HG03097 (cell line): Measurements from ENCODE around the gene PGAM2.

ENCODE experiments used
- ATAC-seq: cut with Tn5 transposase; IDR thresholded peaks from one replicate; pipeline ENCODE4 v1.9.1; 2021; ENCODE audit not compliant: unreplicated experiment, low FRiP score

PGAM2 gene

GRCh38 chr7:44086627-44087026 is 21.3 kb upstream of the PGAM2 start:
- ATAC-seq = no peak

GRCh38 chr7:44085546-44085945 is 20.2 kb upstream of the PGAM2 start:
- no peak for ATAC-seq

- no peak for ATAC-seq
Observed at GRCh38 chr7:44084701-44085100, 19.3 kb upstream of the PGAM2 start.

- no peak for ATAC-seq
Observed at GRCh38 chr7:44083796-44084195, 18.4 kb upstream of the PGAM2 start.

- peak; percentile 81 for ATAC-seq
Observed at GRCh38 chr7:44082541-44083207, 17.3 kb upstream of the PGAM2 start.

- ATAC-seq = no peak
Observed at GRCh38 chr7:44081266-44081748, 15.9 kb upstream of the PGAM2 start.

GRCh38 chr7:44080686-44081265 is 15.4 kb upstream of the PGAM2 start:
- no peak for ATAC-seq

- ATAC-seq = no peak
Observed at GRCh38 chr7:44080118-44080517, 14.8 kb upstream of the PGAM2 start.

GRCh38 chr7:44079331-44080021 is 14.1 kb upstream of the PGAM2 start:
- no peak for ATAC-seq

GRCh38 chr7:44078521-44078920 is 13.2 kb upstream of the PGAM2 start:
- no peak for ATAC-seq

- no peak for ATAC-seq
Observed at GRCh38 chr7:44077681-44078091, 12.3 kb upstream of the PGAM2 start.

- ATAC-seq = no peak
Observed at GRCh38 chr7:44077061-44077460, 11.7 kb upstream of the PGAM2 start.

- ATAC-seq = no peak
Observed at GRCh38 chr7:44076101-44076895, 10.9 kb upstream of the PGAM2 start.

- no peak for ATAC-seq
Observed at GRCh38 chr7:44075296-44076075, 10.1 kb upstream of the PGAM2 start.

- ATAC-seq = no peak
Observed at GRCh38 chr7:44074349-44074695, 9.0 kb upstream of the PGAM2 start.

GRCh38 chr7:44073664-44074348 is 8.4 kb upstream of the PGAM2 start:
- no peak for ATAC-seq

- ATAC-seq = no peak
Observed at GRCh38 chr7:44072364-44073231, 7.2 kb upstream of the PGAM2 start.

- no peak for ATAC-seq
Observed at GRCh38 chr7:44071726-44072363, 6.5 kb upstream of the PGAM2 start.
